HG03280 (cell line): ENCODE data around the gene SLC9A1.
"Not testable (repeated sequence)": the region's sequence is repeated elsewhere in the genome, so short reads cannot be mapped to it uniquely, and the experiment has no call there.

Source experiments
- ATAC-seq: cut with Tn5 transposase; IDR thresholded peaks from one replicate; pipeline ENCODE4 v1.9.1; 2021; ENCODE audit warnings: mild to moderate bottlenecking, moderate library complexity; ENCODE audit not compliant: unreplicated experiment

The SLC9A1 gene

DNA sequence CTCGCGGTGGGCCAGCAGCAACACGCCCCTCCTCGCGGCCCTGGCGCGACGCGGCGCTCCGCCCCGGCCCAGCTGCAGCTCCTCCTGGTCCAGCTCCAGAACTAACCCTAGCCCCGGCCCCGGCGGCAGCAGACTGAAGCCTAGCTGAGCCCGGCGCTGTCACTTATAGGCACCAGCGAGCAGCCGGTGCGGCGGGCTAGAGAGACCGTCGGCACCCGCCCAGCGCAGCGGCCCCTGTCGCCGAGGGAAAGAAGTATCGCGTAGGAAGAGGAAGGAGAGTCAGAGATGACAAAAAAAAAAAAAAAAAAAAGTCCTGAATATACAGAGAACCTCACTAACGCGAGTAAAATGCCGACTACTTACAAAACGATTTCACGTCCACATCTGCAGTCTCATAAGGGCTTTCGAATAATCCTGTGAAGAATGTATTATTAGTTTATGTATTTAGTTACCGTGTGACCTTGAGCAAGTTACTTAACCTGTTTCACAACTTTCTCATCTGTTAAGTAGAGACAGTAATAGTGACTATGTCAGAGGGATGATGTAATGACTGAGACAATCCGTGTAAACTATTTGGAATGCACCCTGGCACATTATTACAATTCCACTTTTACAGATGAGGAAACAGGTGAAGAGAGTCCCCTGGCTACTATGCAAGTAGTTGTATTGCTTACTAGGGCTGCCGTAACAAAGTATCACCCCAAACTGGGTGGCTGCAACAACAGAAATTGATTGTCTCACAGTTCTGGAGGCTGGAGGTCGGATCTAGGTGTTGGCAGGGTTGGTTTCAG is at the start of gene SLC9A1:
Gene SLC9A1, minus strand, starts transcription at position 135 of the 791 bp plus-strand sequence. CDS start 791 bp downstream, outside the sequence.
- ATAC-seq: peak; percentile 93

DNA sequence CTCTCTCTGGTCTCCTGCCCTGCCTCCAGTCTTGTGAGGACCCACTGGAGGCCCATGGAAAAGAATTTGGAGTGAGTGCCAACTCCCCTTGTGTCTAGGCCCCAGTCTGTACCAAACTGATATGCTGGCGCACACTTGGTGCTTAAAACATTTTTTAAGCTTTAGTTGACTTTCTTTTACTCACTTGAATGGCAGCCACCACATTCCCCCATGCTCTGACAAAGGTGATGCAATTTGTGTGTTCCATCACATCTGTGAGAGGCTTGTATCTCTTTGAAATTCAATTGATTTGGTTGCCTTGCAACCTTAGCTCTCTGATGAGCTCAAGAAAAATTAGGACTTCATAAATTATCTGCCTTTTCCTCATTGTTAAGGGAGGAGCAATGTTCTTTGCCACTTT is 49.0 kb upstream of the SLC9A1 start:
- ATAC-seq: no peak

DNA sequence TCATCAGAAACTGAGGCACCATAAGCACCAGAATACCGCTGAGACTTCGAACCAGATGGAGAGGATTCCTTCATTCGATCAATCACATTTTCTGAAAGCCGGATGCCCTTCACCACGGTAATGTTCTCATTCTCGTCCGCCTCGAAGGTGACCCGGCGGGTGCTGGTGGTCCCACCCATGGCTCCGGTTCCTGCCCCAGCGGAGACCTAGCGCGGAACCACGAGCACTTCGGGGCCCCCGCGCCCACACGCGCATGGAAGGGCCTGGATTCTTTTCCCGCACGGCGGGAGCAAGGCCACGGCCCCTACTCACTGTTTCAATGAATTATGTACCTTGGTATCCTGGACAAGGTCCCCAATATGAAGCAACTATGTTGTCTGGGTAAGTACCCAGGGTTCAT is 46.4 kb upstream of the SLC9A1 start:
- no peak for ATAC-seq

DNA sequence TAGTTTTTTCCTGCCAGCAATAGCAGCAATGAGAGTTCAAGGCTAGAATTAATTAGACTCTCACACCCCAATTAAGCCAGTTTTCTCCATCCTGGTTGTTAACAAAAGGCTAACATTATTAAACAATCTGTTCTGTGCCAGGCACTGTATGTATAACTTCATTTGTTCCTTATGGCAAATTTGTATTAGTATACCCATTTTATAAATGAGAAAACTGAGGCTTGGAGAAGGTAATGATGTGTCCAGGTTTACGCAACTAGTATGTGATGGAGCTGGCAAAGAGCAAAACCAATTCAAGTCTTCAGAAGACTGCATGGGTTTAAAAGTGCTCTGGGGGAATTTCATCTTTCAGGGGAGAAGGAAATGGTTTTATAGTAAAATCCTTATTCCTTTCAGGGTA is 38.3 kb upstream of the SLC9A1 start:
- no peak for ATAC-seq

GRCh38 chr1:27192039-27192529 is 37.2 kb upstream of the SLC9A1 start:
- ATAC-seq: no peak

DNA sequence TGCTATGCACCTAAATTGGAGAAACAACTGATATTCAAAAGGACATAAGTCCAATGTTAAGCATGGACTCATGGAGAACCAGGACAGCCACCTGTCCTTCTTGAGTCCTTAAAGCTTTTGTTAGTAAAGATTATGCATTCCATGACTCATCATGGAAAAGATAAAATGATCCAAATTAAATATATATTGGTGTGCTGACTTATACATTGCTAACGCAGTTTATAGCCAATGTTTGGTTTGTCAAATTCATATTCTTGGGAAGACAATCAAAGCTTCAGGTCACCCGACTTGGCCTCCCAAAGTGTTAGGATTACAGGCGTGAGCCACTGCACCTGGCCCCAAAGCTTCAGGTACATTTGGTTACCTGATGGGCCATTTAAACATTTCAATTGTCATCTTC is 29.7 kb upstream of the SLC9A1 start:
- not testable (repeated sequence) for ATAC-seq

DNA sequence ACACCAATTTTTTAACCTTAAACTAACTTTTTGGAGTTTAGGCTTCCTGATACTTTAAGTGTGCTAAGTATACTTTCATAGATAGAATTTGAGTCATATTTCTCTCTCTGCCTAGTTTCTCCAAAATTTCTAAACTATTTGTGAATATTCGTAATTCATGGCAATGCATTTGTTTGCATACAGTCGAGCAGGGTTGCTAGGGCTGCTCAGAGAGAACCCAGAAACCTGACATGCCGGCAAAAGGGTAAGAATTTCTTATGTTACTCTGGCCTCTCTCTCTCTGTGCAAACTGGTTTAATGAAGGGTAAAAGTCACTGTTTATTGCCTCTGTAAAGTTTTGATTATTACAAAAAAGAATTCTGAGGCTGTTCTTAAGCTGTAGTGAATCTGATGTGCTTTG is 25.1 kb upstream of the SLC9A1 start:
- ATAC-seq: no peak

- ATAC-seq: no peak
Measured at GRCh38 chr1:27179379-27179778, 24.5 kb upstream of the SLC9A1 start.

- ATAC-seq: no peak
Measured at GRCh38 chr1:27176954-27177353, 22.0 kb upstream of the SLC9A1 start.

DNA sequence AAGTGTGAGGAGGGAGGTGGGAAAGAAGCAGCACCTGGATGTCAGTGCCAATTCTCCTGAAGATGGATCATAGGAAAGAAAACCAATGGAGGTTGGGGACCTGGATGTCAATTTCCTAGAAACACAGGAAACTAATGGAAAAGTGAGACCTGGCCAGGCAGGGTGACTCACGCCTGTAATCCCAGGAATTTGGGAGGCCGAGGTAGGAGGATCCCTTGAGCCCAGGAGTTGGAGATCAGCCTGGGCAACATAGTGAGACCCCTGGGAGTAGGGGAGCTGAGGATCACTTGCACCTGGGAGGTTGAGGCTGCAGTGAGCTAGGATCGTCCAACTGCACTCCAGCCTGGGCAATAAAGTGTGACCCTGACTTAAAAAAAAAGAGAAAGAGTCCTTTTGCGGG is 21.4 kb upstream of the SLC9A1 start:
- no peak for ATAC-seq

GRCh38 chr1:27172992-27173391 is 18.1 kb upstream of the SLC9A1 start:
- not testable (repeated sequence) for ATAC-seq

- ATAC-seq: no peak
Measured at GRCh38 chr1:27166929-27167328, 12.0 kb upstream of the SLC9A1 start.

DNA sequence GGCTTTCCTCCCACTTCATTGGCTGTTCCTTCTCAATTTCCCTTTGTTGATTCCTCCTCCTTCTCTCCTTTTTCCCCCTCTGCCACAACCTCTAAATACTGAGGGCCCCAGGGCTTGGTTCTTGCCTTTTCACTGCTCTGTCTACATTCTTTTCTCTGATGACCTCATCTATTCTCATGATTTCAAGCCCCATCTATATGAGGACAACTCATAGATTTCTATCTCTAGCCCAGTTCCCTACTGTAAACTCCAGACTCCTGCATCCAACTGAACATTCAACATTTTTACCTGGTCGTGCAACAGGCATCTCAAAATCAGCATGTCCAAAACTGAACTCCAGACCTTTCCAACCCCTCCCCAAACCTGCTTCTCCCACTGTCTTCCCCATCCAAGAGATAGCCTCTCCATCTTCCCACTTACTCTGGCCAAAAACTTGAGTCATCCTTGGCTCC is 11.5 kb upstream of the SLC9A1 start:
- no peak for ATAC-seq

DNA sequence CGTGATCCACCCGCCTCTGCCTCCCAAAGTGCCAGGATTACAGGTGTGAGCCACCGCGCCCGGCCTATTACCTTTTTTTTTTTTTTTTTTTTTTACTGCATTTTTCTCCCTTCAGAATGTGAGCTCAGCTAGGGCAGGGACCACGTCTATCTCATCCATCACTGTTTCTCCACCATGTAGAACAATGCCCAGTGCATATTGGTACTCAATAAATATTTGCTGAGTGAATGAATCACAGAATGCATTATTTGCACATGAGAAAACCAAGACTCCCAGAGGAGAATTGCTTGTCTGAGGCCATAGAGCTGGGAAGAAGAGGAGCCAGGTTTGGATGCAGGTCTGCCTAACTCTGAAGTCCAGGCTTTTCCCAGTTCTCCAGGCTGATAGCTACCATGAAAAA is 8.2 kb upstream of the SLC9A1 start:
- ATAC-seq: no peak

DNA sequence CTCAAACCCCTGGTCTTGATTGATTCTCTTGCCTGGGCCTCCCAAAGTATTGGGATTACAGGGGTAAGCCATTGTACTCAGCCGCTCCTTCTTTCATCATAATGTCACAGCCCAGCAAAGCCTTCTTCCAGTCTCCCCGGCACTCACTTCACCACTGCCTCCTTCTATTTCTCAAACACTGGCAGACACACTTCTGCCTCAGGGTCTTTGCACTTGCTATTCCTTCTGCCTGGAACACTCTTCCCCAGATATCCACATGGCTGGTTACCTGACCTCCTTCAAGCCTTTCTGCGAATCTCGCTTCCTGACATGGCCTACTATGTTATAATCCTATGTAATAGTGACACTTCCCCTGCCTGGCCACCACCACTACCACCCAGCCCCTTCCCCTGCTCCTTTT is 7.2 kb upstream of the SLC9A1 start:
- no peak for ATAC-seq

DNA sequence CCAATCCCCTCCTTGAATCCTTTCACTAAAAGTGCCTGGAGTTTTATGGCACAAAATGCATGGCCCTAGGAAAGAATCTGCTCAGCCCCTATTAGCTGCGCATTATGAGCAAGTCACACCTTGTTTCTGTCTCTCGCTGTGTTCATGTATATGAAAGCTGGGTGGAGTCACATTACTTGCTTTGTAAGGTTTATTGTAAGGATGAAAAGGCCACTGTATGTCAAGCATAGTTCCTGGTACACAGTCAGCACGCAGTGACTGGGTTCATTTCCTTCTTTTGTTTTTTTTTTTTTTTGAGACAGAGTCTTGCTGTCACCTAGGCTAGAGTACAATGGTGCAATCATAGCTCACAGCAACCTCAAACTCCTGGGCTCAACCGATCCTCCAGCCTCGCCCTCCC is 6.7 kb upstream of the SLC9A1 start:
- no peak for ATAC-seq

- no peak for ATAC-seq
Measured at GRCh38 chr1:27157194-27157593, 2.3 kb upstream of the SLC9A1 start.

DNA sequence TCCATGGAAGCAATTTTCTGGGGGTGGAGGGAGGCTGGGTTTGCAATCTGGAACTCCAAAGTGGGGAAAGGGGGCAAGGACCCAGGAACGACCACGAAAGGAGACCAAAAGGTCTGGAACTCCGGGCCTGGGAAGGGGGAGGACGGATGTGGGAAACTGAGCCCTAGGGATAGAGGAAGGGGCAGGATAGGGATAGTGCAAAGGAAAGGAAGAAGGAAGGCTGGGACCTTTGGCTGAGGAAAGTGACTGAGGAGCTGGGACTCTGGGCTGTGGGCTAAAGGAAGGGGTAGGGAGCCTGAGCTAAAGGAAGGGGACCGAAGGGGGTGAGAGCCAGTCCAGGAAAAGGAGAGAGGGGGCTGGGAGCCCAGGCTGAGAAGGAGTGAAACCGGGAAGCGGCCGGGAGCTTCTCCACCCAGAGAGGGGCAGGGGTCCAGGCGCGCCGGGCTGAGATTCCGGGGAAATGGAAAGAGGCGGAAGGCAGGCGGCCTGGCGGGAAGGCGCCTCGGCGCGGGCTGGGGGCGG is 395 bp downstream of the SLC9A1 start:
- no peak for ATAC-seq

- ATAC-seq: no peak
Measured at GRCh38 chr1:27153927-27154358, 982 bp downstream of the SLC9A1 start.

DNA sequence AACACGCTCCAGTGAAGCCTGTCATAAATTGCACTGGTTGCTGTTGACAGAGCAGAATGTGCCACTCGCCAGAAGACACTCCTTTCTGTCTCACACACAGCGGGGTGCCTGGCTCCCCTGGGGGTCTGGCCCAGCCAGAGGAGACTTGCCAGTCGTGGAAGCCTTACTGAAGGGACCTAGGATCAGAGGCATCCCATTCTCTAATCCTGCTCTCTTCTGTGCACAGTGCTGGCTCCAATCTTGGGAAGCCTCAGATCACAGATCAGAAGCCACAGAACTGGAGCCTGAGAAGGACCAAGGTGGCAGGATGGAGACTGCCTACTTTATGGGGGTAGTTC is 1.4 kb downstream of the SLC9A1 start:
- ATAC-seq: no peak

DNA sequence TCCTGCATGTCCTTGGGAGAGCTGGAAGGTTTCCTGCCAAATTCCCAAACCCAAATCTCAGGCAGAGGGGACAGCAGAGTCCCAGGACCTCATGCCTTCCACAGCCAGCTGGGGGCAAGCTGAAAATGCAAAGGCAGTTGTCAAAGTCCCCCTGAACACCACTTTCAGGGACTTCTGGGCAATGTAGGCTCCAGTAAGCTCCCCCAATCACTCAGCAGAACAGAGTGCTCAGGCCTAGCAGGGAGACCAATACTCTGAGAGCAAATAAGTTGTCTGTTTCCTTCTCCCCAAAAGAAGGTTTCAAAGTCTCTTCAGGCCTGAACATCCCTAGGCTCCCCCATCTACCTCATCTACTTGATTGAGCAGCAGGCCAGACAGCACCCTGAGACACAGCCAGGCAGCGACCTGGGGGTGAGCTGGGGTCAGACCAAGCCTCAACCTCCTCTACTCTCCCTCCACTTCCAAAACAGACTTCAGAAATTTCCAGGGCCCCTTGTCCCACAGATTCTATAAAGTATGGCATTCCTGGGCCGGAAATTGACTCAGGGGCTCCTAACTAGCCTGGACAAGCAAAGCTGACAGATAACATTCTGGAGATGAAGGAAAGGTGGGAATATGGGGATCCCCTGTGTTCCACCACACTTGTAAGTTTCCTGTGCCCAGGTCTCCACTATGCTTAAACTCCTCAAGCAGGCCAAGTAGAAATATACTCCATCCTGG is 1.9 kb downstream of the SLC9A1 start:
- ATAC-seq: no peak
